ENCODE data around the gene G6PD.
"Not testable (repeated sequence)": the region's sequence is repeated elsewhere in the genome, so short reads cannot be mapped to it uniquely, and the experiment has no call there.

G6PD gene

DNA sequence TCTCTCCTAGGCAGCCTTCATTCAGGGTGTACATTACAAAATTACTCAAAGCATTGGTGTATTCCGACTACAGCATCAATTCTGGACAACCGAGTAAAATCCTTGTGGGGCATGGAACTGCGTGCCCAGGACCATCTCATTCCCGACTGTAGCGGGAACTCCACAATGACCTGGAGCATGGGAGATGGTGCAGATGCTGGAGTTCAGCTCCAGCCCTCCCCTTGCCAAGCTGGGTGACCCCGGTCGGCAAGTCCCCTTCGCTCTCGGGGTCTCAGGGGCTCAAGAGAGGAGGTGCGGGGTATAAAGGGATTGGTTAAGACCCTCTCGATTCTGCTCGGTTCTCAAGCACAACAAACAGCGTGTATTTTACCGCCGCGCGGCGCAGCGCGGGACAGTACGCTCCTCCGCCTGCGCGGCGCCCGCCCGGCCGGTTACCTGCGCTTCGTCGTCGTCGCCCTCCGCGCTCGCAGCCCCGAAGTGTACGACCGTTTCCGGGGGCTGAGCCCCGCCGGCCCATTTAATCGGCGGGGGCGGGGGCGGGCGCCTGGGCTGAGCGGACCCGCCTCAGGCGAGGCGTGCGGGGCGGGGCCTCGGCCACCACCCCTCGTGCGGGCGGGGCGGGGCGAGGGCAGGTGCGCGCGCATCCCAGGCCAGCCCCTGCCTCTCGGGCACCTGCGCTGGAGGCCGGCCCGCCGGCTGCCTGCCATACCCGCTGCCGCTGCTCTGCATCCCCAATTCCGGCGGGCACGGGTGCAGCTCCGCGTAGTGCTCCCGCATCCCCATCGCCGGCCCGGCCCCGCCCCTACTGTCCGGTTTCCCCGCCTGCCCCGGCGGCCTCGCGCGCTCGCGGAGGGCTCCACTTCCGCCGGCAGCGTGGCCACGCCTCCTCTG is at the start of gene G6PD:
Gene G6PD (minus strand): TSS at position 493 of the 891 bp plus-strand sequence. CDS start 691 bp downstream, outside the sequence.
- peak; percentile 29 for DNase-seq

DNA sequence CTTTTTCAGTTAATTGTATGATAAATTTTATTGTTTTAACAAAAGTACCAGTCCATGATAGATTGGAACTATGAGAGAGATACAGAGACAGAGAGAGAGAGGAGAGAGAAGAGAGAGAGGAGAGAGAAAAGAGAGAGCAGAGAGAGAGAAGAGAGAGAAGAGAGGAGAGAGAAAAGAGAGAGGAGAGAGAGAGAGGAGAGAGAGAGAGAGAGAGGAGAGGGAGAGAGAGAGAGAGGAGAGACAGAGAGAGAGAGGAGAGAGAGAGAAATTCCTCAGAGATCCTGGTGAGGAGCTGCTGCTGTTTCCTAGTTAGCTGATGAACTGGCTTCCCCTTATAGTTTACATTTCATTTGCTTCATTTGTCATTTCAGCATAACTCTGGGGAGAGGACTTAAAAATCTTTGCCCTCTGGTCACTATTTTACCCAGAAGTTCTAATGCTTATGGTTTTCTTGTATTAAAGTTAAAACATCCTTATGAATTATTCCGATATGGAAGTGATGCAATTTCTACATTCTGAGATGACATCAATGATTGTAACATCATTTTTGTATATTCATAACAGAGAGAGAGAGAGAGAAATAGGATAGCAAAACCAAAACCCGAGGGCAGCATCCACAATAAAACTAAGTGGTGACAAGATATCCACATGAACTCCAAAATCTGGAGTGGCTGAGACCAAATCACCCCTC is 49.1 kb upstream of the G6PD start:
- DNase-seq = no peak

DNA sequence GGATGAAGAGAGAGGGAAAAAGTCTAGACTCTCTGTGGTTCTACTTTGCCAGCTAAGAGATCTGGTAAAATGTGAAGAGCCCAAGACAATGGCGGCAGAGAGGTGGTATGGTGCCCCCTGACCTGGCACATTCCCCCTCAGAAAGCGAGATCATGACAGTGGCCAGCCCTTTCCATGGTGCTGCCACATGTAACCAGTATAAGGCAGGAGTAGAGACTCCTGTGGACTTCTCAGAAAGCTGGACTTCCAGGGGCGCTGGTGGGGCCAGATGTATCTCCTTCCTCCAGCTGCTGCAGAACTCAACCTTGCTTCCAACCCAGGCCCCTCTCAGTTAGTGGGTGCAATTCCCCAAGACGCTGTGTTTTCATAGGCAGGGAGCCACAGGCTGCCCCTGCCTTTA is 47.8 kb upstream of the G6PD start:
- DNase-seq = no peak

DNA sequence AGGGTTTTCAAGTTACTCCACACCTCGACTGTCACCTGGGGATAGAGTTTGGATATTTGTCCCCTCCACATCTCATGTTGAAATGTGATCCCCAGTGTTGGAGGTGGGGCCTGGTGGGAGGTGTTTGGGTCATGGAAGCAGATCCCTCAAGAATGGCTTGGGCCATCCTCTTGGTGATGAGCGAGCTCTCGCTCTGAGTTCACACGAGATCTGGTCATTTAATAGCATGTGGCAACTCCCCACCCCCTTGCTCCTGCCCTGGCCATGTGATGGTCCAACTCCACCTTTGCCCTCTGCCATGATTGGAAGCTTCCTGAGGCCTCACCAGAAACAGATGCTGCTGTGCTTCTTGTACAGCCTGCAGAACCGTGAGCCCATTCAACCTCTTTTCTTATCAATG is 46.6 kb upstream of the G6PD start:
- DNase-seq = no peak

DNA sequence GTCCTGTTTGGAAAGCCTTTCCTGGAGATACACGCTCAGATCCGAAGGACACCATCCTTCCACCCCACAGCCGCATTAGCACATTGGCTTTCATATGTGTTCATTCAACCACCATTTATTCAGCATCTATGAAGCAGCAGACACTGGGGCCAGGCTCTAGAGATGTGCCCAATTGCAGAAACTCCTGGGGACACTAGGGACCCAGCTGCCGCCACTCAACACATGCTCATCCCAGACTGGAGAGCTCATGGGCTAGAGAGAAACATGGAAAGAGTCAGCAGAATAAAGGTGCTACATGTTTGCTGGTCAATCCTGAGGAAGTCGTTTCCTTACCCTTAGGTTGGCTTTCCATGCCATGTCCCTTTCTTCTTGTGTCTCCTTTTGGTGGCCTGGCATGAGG is 45.9 kb upstream of the G6PD start:
- DNase-seq = no peak

DNA sequence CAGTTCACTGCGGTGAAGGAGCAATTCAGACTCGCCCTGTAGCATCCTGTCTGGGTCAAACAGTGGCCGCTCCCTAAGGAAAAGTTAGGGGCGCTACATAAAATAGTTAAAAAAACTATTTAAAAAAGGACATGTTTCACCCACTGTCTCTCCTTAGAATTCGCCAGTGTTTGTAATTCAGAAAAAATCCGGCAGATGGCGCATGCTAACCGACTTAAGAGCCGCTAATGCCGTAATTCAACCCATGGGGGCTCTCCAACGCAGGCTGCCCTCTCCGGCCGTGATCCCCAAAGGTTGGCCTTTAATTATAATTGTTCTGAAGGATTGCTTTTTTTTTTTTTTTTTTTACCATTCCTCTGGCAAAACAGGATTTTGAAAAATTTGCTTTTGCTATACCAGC is 43.8 kb upstream of the G6PD start:
- not testable (repeated sequence) for DNase-seq

DNA sequence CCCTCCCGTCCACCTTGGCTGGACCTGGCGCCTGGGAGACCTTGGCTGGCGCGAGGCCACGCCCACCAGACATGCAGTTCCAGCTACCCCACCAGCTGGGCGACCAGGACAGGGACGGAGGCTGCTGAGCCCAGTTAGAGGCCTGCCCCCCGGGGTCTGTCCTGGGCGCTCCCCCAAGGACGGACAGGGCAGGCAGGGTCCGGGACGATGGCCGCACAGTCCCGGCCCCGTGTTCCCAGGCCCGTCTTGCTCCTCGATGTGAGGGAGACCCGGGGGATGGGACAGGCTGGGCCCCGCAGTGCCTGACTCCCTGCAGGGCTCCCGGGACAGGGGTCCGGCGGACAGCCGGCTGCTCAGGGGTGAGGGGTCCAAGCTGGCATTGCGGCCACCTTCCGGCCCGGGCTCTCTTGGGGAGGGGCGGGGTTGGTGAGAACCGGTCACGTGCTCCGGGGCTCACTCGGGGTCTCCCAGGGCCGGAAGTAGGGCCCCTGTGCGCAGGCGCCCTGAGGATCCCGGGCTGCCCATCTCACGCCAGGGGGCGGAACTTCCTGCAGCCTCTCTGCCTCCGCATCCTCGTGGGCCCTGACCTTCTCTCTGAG is 38.0 kb upstream of the G6PD start, which contains the start of gene CTAG1A:
Gene CTAG1A (plus strand): TSS at position 549 of the 599 bp plus-strand sequence. CDS start 74 bp downstream, outside the sequence.
- not testable (repeated sequence) for DNase-seq

DNA sequence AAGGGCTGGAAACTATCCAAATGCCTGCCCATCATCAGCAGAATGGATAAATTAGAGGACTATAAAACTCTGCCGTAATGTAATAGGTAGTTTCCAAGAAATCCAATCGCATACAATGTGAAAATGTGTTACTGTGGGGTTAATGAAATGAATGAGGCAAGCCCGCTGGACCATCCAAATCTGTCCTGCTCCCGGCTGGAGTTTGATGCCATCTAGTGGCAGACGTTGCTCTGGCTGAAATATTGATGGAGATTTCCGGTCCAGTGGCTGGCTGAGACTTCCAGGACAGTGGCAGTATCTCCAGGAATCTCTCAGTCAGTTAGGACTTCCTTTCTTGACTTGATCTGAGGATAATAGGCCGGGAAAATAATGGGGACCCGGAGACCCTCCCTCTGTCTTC is 36.3 kb upstream of the G6PD start:
- DNase-seq = not testable (repeated sequence)

DNA sequence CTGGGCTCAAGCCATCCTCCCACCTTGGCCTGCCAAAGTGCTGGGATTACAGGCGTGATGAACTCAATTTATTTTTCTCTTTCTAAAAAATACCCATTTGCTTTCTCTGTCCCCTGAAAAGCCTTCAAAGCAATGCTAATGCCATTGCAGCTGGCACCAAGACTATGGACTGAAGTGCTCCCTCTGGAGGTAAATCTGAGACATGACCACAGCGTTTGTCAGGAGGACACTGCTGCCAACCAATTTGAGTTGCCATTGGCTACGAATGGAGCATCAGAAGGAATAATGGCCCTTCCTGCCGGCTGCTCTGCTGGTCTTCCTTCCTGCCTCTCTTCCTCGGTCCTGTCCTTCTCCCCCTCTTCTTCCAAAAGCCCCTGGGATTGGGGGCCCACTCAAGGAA is 28.4 kb upstream of the G6PD start:
- DNase-seq = not testable (repeated sequence)

DNA sequence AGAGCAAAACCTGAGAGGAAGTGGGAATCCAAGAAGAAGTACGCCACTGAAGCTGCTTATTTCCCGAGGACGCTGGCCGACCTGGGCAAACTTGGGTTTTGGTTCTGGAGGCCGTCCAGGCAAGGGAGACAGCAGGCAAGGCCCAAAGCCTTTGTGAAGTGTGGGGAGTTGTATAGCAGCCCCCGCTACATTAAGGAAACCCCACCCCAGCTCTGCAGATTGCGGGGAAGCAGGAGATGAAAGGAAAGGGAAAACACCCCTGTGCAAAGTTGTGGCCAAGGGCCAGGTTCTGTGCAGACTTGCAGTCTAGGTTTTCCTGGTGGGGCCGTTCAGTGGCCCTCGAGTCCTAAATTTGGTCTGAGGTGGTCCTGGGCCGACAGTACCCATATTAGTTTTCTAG is 26.4 kb upstream of the G6PD start:
- not testable (repeated sequence) for DNase-seq

DNA sequence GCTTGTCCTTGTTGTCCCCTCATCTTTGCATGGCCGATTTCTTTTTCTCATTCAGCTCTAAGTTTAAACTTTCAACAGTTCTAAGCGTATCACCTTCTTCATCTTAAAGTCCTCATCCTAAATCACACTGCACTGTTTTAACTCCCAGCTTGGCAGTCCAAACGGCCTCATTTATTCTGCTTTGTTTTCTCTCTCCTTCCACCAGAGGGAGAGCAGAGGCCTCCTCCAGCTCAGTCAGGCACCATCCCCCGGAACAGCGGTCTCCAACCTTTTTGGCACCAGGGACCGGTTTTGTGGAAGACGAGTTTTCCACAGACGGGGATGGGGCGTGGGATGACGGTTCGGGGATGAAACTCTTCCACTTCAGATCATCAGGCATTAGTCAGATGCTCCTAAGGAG is 23.7 kb upstream of the G6PD start:
- not testable (repeated sequence) for DNase-seq

DNA sequence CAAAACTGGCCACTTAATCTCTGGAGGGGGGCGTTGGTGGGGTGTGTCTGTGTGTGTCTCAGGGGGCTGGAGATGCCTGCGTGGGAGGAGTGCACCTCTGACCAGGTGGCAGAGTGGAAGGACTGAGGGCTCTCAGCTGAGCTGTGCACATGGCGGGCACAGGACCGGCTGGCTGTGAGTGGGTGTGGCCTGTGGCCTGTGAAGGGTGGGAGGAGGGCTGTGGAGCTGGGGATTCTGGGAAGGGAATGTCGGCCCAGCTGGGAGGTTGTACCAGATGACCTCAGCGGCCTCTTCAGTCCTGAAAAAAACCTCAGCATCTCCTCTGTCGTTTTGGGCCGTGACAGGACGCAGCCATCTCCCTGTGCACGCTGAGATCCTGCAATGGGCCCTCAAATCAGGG is 15.6 kb upstream of the G6PD start:
- DNase-seq = not testable (repeated sequence)

DNA sequence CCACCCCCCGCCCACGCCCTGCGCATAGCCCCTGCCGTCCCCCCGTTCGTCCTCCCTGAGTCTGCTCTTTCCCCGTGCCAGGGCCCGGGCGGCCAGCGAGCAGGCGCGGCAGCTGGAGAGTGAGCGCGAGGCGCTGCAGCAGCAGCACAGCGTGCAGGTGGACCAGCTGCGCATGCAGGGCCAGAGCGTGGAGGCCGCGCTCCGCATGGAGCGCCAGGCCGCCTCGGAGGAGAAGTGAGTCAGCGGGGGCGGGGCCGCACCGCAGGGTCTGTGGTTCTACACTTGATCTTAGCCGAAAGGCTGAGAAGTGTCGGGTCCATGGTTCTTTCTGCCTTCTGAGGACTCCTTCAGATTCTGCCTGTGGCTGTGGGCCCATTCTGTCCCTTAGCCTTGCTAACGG is 13.7 kb upstream of the G6PD start:
- DNase-seq = not testable (repeated sequence)

DNA sequence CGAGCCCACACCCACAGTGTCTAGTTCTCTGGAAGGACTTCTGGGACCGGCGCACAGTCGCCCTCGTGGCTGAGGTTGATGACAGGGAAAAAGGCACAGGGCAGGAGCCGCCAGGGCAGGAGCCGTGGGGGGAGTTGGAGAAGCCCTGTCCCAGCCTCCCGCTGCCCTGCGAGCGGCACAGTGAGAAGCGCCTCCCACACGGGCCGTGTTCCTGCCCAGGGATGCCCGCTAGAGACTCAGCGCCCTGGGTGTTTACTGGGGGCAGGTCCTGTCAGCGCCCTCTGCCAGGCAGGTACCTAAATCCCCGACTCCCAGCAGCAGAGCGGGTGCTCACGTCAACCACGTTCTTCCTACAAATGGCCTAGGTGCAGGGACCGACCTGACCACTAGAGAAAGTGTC is 12.2 kb upstream of the G6PD start:
- not testable (repeated sequence) for DNase-seq

DNA sequence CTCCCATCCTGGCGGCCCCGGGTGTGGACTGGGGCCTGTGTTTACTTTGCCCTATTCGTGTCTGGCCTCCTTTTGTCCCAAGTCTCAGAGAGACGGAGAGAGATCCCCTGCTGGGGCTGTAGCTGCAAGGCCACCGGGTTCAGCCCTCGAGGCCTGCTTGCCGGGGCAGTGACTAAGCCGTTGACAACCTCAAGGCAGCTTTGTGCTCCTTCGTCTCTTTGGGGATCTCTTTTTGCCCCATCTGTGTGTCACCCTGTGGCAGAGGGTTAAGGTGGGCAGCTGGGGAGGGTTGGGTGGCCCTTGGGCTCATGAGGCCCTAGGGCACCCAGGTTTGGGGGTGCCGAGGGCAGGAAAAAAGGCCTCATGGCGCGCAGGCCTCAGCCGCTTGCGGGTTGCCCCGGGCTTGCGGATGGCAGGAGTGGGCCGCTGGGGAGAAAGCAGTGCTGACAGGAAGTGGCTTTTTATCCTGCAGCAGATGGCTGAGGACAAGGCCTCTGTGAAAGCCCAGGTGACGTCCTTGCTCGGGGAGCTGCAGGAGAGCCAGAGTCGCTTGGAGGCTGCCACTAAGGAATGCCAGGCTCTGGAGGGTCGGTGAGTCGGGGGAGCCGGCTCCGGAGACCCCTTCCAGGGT is 11.5 kb upstream of the G6PD start:
- not testable (repeated sequence) for DNase-seq

DNA sequence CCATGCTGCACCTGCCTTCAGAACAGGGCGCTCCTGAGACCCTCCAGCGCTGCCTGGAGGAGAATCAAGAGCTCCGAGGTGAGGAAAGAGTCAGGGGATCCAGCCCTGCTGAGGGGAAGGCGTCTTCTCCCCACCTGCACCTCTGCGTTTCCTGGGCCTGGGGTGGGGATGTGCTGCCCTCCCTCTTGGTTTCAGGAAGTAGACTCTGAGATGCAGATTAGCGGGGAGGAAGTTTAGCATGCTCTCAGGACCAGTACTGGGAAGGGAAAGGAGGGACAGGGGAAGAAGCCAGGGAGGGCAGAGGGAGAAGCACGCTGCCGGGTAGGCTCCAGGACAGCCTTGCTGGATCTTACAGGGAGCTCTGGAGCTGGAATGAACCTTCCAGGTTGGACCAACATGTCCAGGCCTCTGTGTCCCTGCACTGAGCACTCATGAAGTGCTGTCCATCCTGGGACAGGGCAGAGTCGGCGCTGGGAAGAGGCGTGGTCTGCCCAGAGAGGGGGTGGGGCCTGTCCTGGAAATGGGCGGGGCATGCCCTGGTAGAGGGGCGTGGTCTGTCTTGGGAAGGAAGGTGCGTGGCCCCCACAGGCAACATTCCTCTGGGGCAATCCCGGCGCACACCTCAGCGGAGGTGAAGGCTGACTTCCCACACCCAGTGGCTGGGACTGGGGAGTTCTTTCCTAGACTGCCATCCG is 5.6 kb upstream of the G6PD start:
- not testable (repeated sequence) for DNase-seq

DNA sequence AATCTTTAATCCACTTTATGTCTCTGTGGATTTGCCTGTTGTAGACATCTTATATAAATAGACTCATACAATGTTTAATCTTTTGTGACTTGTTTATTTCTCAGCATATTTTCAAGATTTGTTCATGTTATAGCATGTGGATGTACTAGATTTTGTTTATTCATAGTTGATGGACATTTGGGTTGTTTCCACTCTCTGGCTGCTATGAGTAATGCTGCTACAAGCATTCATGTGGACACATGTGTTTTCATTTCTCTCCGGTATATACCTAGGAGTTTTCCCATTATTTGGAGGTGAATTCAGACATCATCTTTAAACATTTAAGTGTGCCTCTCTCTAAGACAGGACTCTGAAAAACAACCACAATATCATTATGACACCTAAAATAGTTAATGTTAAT is 3.1 kb upstream of the G6PD start:
- DNase-seq = no peak

DNA sequence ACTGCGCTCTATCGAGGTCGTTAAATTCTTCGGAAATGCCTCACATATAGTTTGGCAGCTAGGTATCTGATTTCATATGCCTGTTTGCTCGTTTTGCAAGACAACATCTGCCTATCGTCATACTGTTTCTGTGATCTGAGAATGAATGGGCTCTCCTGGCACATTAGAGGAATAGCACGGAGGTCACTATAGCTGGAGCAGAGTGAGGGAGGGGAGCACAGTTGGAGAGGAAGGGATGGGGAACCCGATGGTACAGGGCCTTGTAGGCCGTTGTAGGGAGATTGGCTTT is 1.3 kb upstream of the G6PD start:
- DNase-seq = no peak

DNA sequence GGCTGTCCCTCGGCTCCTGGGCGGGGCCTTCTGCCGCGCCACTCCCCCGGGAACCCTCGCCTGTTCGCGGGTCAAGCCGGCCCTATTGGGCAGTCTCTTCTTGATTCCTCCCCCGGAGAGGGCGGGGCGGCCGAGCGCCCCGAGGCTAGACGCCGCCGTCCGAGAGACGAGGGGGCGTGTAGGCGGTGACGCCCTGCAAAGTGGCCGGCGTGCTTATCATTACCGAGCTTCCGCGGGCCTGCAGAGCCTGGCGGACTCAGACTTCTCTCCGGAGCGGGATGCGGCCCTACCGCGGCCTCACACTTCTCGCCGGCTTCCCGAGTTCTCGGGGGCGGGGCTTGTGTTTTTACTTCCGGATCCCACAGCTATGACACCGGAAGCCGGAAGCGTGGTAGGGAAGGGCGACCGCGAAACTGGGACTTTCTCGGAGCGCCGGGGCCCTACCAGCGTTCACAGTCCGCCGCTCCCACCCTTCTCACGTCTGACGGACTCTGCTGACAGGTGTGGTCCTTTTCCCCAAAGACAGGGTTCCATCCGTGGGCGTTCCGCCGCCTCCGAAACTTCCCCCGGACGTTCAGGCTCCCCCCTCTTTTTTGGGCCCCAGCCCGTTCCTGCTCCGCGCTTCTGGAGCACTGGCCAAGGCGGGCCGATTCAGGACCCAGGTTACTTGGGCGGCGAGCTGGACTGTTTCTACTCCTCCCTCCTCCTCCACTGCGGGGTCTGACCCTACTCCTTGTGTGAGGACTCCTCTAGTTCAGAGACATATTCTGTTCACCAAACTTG is 790 bp upstream of the G6PD start, which contains the start of gene IKBKG:
Gene IKBKG (plus strand): TSS at position 376 of the 783 bp plus-strand sequence. CDS start 4,383 bp downstream, outside the sequence.
- DNase-seq = peak; percentile 71

DNA sequence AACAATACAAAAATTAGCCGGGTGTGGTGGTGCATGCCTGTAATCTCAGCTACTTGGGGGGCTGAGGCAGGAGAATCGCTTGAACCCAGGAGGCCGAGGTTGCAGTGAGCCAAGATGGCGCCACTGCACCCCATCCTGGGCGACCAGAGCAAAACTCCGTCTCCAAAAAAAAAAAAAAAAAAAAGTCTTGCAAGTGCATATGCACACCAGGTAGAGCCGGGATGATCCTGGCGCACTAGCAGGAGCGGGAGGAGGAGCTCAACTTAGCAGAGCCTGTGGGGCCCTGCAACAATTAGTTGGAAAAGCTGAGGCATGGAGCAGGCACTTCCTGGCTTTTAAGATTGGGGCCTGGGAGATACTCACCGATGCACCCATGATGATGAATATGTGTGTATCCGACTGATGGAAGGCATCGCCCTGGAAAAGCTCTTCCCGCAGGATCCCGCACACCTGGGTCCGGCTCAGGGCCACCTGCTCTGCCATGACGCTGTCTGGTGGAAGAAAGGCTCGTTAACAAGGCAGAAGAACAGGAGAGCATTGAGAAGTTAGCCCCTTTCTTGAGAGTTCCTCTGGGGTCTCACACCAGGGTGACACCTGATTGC is 872 bp downstream of the G6PD start:
- no peak for DNase-seq

DNA sequence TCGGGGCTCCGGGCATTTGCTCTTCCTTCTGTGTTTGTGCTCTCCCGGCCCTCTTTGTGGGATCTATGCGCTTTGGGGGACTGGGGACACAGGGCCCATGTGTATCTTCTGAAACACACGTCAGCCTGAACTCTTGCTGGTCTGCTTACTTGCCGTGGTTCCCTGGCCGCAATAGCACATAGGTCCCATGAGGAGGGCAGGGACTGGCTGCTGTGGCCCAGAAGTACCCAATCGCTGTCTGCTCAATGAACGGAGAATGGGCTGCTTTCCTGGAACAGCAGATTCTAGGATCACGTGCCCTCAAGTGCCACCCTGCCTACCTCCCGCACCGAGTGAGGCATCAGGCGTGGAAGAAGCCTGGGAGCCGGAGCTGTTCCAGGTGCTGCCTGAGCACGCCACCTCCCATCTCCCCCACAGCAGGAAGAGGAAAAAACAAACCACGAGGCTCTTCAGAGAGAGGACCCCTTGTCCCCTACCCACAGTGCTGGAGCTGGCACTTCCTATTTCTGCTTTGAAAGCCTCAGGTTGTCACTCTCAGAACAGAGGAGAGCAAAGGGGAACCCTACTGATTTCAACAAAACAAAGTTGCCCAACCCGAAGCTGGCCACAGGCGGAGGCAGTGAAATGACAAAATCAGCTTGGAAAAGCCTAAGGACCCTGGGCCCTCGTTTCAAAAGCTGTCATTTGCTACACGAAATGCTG is 3.8 kb downstream of the G6PD start:
- no peak for DNase-seq

Data from NCI-H1048 (cell line).